ENCODE measurements around the gene CLEC9A. TPM values are rescaled to one million over a fixed set of nuclear protein-coding genes. Genes with fewer than 3 reads are reported as not detected.

The CLEC9A gene
- total and polyA plus RNA-seq, 2 experiments from 2014 or later = not detected

- 96% methylated on average over 2 of the region's 2 CpGs for WGBS (ENCODE audit: low lambda C conversion rate, missing lambda C conversion rate)
- no peaks in the 10 kb centered on the region for H3K79me2 ChIP-seq
Measured at GRCh38 chr12:10072131-10072530, 41.6 kb downstream of the CLEC9A start.

GRCh38 chr12:10073261-10073660, 42.8 kb downstream of the CLEC9A start:
- Histone ChIP-seq H3K36me3 (replicated peaks; ENCODE audit: insufficient read depth, low read depth) (no peaks in the 10 kb centered on the region), H3K79me2 (no peaks in the 10 kb centered on the region), H4K20me1 (ENCODE audit: insufficient read depth, poor library complexity, severe bottlenecking) (no peaks in the 10 kb centered on the region), H3K4me2 (no peak overlapping the region), H3K27me3 (no peaks in the 10 kb centered on the region), H3K9me2 (replicated peaks; ENCODE audit: insufficient read depth) (no peaks in the 10 kb centered on the region), H3K4me3 (no peak overlapping the region), H3K27ac (no peak overlapping the region), H2AFZ (no peak overlapping the region), H3K9me3 (ENCODE audit: low read depth) (no peaks in the 10 kb centered on the region), H3K4me1 (ENCODE audit: insufficient read depth) (no peaks in the 10 kb centered on the region)
- DNase-seq (ENCODE audit: low spot score) = no peak
- TF ChIP-seq EZH2phosphoT487 (IDR thresholded peaks at IDR 0.05; ENCODE audit: low read depth, severe bottlenecking, unreplicated experiment) (no peak), CTCF (IDR thresholded peaks at IDR 0.05; ENCODE audit: poor library complexity) (no peak), EZH2 (IDR thresholded peaks at IDR 0.05; ENCODE audit: borderline replicate concordance) (no peak)
- WGBS (ENCODE audit: low lambda C conversion rate, missing lambda C conversion rate) = 95% methylated on average over 5 of the region's 5 CpGs

More at GRCh38 chr12:10072131-10072530, 41.6 kb downstream of the CLEC9A start:
- Histone ChIP-seq H3K4me1 (ENCODE audit: insufficient read depth) (no peaks in the 10 kb centered on the region), H3K9me3 (ENCODE audit: low read depth) (no peaks in the 10 kb centered on the region), H3K27me3 (no peaks in the 10 kb centered on the region), H2AFZ (no peak overlapping the region), H3K4me3 (no peak overlapping the region), H3K4me2 (no peak overlapping the region), H3K27ac (no peak overlapping the region), H4K20me1 (ENCODE audit: insufficient read depth, poor library complexity, severe bottlenecking) (no peaks in the 10 kb centered on the region), H3K9me2 (replicated peaks; ENCODE audit: insufficient read depth) (no peaks in the 10 kb centered on the region), H3K36me3 (replicated peaks; ENCODE audit: insufficient read depth, low read depth) (no peaks in the 10 kb centered on the region)
- no peak for TF ChIP-seq EZH2phosphoT487 (IDR thresholded peaks at IDR 0.05; ENCODE audit: low read depth, severe bottlenecking, unreplicated experiment)
- TF ChIP-seq EZH2 (IDR thresholded peaks at IDR 0.05; ENCODE audit: borderline replicate concordance) = no peak
- no peak for TF ChIP-seq CTCF (IDR thresholded peaks at IDR 0.05; ENCODE audit: poor library complexity)
- no peak for DNase-seq (ENCODE audit: low spot score)

GRCh38 chr12:10075451-10075850, 45.0 kb downstream of the CLEC9A start:
- DNase-seq (ENCODE audit: low spot score) = no peak
- Histone ChIP-seq H3K79me2 (no peaks in the 10 kb centered on the region), H2AFZ (no peak overlapping the region), H3K9me3 (ENCODE audit: low read depth) (no peaks in the 10 kb centered on the region), H3K9me2 (replicated peaks; ENCODE audit: insufficient read depth) (no peaks in the 10 kb centered on the region), H3K4me2 (no peak overlapping the region), H4K20me1 (ENCODE audit: insufficient read depth, poor library complexity, severe bottlenecking) (no peaks in the 10 kb centered on the region), H3K4me3 (no peak overlapping the region), H3K4me1 (ENCODE audit: insufficient read depth) (no peaks in the 10 kb centered on the region), H3K27ac (no peak overlapping the region), H3K27me3 (no peaks in the 10 kb centered on the region), H3K36me3 (replicated peaks; ENCODE audit: insufficient read depth, low read depth) (no peaks in the 10 kb centered on the region)
- TF ChIP-seq CTCF (IDR thresholded peaks at IDR 0.05; ENCODE audit: poor library complexity) = no peak

All from hepatocyte (in vitro differentiated cells).